Tibial nerve (tissue), 3 donors: ENCODE data around the gene PAN3.
A peak's percentile ranks its signal among the peaks of the same experiment; 100 is the strongest.

ENCODE experiments used
- POLR2A ChIP-seq, 2 donors: fragments of 450-650 bp; IDR thresholded peaks; one replicate each; pipeline ENCODE4 v1.6.1; 2017; ENCODE audit warnings: antibody characterized with exemption in 2 of 2, mild to moderate bottlenecking in 2 of 2, moderate library complexity in 2 of 2
- TF ChIP-seq, protein P1 (sequence below), 5 experiments: fragments of 200-600 bp in 3 of 5; fragments of 450-650 bp in 2 of 5; sonication (generic) in 3 of 5; IDR thresholded peaks; one replicate each; pipeline ENCODE4 v1.5.1; 2016 to 2019; ENCODE audit warnings: antibody characterized with exemption in 5 of 5, mild to moderate bottlenecking in 3 of 5, moderate library complexity in 2 of 5

DNA sequence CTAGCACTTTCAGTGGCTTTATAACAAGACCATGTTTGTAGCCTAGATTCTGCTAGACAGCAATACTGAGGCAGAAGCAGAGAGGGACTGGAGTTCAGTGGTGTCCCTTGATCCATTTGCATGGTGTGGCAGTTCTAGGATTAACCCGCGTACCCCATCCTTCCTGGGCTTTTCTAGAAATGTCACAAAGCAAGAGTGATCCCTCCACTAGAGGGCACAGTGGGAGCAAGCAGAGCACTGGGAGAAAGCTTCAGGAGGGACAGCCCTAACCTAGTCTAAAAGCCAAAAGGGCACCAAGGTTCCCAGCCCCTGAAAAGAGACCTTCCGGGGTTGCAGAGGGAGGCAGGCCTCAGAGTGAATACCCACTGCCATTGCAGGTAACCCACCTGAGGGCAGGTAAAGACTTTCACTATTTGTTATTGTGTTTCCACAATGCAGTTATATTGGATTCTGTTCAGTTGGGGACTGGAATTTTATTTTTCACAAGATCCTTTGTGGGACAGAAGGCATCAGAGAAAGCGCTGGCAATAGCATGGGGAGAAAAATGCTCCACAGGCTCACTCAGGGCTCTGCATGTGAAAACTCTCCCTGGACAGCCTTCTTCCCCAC, 185.9 kb downstream of the PAN3 start:
- TF ChIP-seq, protein P1, sequence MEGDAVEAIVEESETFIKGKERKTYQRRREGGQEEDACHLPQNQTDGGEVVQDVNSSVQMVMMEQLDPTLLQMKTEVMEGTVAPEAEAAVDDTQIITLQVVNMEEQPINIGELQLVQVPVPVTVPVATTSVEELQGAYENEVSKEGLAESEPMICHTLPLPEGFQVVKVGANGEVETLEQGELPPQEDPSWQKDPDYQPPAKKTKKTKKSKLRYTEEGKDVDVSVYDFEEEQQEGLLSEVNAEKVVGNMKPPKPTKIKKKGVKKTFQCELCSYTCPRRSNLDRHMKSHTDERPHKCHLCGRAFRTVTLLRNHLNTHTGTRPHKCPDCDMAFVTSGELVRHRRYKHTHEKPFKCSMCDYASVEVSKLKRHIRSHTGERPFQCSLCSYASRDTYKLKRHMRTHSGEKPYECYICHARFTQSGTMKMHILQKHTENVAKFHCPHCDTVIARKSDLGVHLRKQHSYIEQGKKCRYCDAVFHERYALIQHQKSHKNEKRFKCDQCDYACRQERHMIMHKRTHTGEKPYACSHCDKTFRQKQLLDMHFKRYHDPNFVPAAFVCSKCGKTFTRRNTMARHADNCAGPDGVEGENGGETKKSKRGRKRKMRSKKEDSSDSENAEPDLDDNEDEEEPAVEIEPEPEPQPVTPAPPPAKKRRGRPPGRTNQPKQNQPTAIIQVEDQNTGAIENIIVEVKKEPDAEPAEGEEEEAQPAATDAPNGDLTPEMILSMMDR (IDR thresholded peaks at IDR 0.05): peak; percentile 48 to 56 (median 52)
- no peak for TF ChIP-seq POLR2A (IDR thresholded peaks at IDR 0.05)
